MM.1S (cell line): Measurements from ENCODE around the gene GPATCH8.

Experiments used
- EZH2 ChIP-seq: fragments of 300-600 bp; sonication (generic); optimal IDR thresholded peaks from 2 replicates; pipeline ENCODE3; 2017; ENCODE audit warnings: low read depth, mild to moderate bottlenecking, antibody characterized with exemption, low read length, mixed read lengths
- EZH2phosphoT487 ChIP-seq: fragments of 300-600 bp; sonication (generic); IDR thresholded peaks from 2 replicates; pipeline ENCODE4 v1.6.1; 2018; ENCODE audit warnings: antibody characterized with exemption, low read length
- TF ChIP-seq, protein P1 (sequence below): fragments of 300-600 bp; sonication (generic); IDR thresholded peaks from 2 replicates; pipeline ENCODE4 v1.5.1; 2016; ENCODE audit warnings: antibody characterized with exemption, low read length, mixed read lengths

DNA sequence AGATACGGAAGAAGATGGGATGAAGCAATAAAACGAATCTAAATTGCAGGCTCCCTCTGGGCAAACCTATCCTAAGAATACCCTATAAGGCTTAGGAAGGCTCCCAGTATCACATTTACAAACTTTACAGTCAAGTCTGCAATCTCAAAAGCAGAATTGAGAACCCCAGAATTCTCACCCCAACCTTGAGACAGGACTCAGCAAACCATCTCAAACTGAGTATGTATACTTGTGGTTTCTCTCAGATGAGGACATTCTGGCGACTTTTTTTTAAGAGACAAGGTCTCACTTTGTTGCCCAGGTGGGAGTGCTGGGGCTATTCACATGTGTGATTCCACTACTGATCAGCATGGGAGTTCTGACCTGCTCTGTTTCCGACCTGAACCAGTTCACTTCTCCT, 94.4 kb downstream of the GPATCH8 start:
- TF ChIP-seq EZH2 = no peak
- TF ChIP-seq, protein P1, sequence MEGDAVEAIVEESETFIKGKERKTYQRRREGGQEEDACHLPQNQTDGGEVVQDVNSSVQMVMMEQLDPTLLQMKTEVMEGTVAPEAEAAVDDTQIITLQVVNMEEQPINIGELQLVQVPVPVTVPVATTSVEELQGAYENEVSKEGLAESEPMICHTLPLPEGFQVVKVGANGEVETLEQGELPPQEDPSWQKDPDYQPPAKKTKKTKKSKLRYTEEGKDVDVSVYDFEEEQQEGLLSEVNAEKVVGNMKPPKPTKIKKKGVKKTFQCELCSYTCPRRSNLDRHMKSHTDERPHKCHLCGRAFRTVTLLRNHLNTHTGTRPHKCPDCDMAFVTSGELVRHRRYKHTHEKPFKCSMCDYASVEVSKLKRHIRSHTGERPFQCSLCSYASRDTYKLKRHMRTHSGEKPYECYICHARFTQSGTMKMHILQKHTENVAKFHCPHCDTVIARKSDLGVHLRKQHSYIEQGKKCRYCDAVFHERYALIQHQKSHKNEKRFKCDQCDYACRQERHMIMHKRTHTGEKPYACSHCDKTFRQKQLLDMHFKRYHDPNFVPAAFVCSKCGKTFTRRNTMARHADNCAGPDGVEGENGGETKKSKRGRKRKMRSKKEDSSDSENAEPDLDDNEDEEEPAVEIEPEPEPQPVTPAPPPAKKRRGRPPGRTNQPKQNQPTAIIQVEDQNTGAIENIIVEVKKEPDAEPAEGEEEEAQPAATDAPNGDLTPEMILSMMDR = no peak
- no peak for TF ChIP-seq EZH2phosphoT487
